ENCODE measurements around the gene KIF5B. TPM values are rescaled to one million over a fixed set of nuclear protein-coding genes. Genes with fewer than 3 reads are reported as not detected.

KIF5B gene
- total and polyA plus RNA-seq, 2 of the 8 experiments (the other 6 are each of a cell fraction or from before 2014, with no cell fraction given), result 9.8 to 68.4 TPM

DNA sequence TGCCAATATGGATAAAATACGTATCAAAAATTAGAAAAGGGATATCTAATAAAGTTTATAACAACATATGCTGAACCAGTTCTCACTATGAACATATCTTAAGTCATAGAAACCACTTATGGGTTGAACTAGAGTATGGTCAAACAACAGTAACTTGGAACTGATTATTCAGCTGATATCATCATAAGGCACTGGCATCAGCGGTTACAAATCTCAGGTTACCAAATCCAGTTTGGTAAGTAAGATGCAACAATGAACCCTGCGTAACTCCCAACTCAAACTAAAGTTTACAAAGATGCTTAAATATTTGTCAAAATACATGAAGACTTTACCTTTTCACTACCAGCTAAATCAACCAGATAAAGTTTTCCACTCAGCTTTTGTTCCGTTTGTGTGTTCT, 19.3 kb downstream of the KIF5B start:
- Histone ChIP-seq H2AK5ac (ENCODE audit: low read depth, low read length) (no peak overlapping the region), H2BK120ac (replicated peaks; ENCODE audit: low read depth, low read length) (no peak overlapping the region), H3K79me2 (ENCODE audit: control insufficient read depth in 1 of 2, insufficient read depth in 2 of 2, low read length in 2 of 2) (peaks cover 0 to 42% of the 10 kb centered on the region in 2 experiments; a peak in 2 of 4 replicates), H3K4me3 (ENCODE audit: extremely low read depth in 1 of 4, insufficient read depth in 2 of 4, low read depth in 3 of 4, low read length in 4 of 4) (no peak overlapping the region), H3K9ac (replicated peaks in 1 of 4; ENCODE audit: extremely low read depth in 1 of 4, low read depth in 3 of 4, low read length in 3 of 4) (no peak overlapping the region), H4K5ac (ENCODE audit: insufficient read length, low read depth, low read length) (no peak overlapping the region), H2BK5ac (ENCODE audit: low read depth, low read length) (no peak overlapping the region), H3K36me3 (ENCODE audit: control insufficient read depth in 2 of 4, insufficient read depth in 4 of 4, low read length in 3 of 4) (peaks cover 13 to 85% (median 48%) of the 10 kb centered on the region in 4 experiments), H4K20me1 (replicated peaks in 1 of 2; ENCODE audit: control insufficient read depth in 1 of 2, insufficient read depth in 2 of 2, low read length in 2 of 2) (peaks cover 2 to 4% of the 10 kb centered on the region in 2 experiments), H2BK20ac (ENCODE audit: low read length) (no peak overlapping the region), H3K4me1 (replicated peaks in 1 of 4; ENCODE audit: control insufficient read depth in 3 of 4, insufficient read depth in 4 of 4, low read length in 3 of 4) (no peaks in the 10 kb centered on the region), H3K27ac (ENCODE audit: low read depth, low read length) (no peak overlapping the region), H3K56ac (replicated peaks; ENCODE audit: insufficient read length, low read depth, low read length) (no peak overlapping the region), H3K18ac (ENCODE audit: extremely low read depth, low read length) (no peak overlapping the region), H2AFZ (ENCODE audit: low read length) (no peak overlapping the region), H2BK15ac (ENCODE audit: low read length) (no peak overlapping the region), H3K27me3 (replicated peaks in 1 of 4; ENCODE audit: control insufficient read depth in 3 of 4, extremely low read depth in 1 of 4, insufficient read depth in 3 of 4, low read length in 3 of 4) (no peaks in the 10 kb centered on the region), H3K9me3 (ENCODE audit: insufficient read depth in 2 of 2, low read depth in 1 of 2, low read length in 1 of 2) (no peaks in the 10 kb centered on the region), H3K14ac (ENCODE audit: insufficient read length) (no peak overlapping the region), H2BK12ac (ENCODE audit: low read depth, low read length) (no peak overlapping the region), H3K4me2 (ENCODE audit: insufficient read depth in 1 of 2, low read depth in 2 of 2, low read length in 2 of 2) (no peak overlapping the region), H3K23me2 (ENCODE audit: low read depth, low read length) (no peaks in the 10 kb centered on the region), H4K8ac (ENCODE audit: extremely low read depth, insufficient read depth, low read length) (no peak overlapping the region), H3K4ac (replicated peaks; ENCODE audit: insufficient read length, low read depth, low read length) (no peak overlapping the region), H4K91ac (replicated peaks; ENCODE audit: insufficient read length, low read length) (no peak overlapping the region), H3K23ac (ENCODE audit: insufficient read length) (no peak overlapping the region), H3K79me1 (ENCODE audit: low read depth, low read length) (no peaks in the 10 kb centered on the region)
- DNase-seq (ENCODE audit: low read depth in 1 of 2, low spot score in 2 of 2) (no peak), FAIRE-seq (no peak)
- CTCF ChIA-PET (ENCODE audit: partially characterized antibody), result interaction anchor here (1.1 kb wide), 1 partner anchor 133 kb away, joined by 5 read pairs; no protein-coding TSS in a partner anchor
- POLR2A ChIA-PET (ENCODE audit: partially characterized antibody), result no interaction called here
- WGBS, 2 experiments (ENCODE audit: extremely low coverage in 1 of 2, insufficient coverage in 1 of 2, insufficient read length in 1 of 2, insufficient replicate concordance in 2 of 2, low coverage in 1 of 2, low lambda C conversion rate in 2 of 2, missing lambda C conversion rate in 1 of 2), result 98% methylated on average over 4 of the region's 4 CpGs; no CpG with 5 or more reads in 1 of the 2 experiments
- TF ChIP-seq CTCF (IDR thresholded peaks at IDR 0.05; ENCODE audit: control extremely low read depth in 1 of 3, insufficient read depth in 1 of 3, low read depth in 1 of 3, low read length in 3 of 3) (no peak), RBBP5 (IDR thresholded peaks at IDR 0.05; ENCODE audit: borderline replicate concordance, low read depth, low read length) (no peak), EGR1 (IDR thresholded peaks at IDR 0.05; ENCODE audit: borderline replicate concordance, low read depth, low read length) (no peak), TCF12 (IDR thresholded peaks at IDR 0.05; ENCODE audit: low read depth, low read length) (no peak), POU5F1 (IDR thresholded peaks at IDR 0.05; ENCODE audit: low read depth, low read length) (no peak), CTBP2 (IDR thresholded peaks at IDR 0.05; ENCODE audit: borderline replicate concordance, insufficient read depth, insufficient read length, low read length) (no peak), SAP30 (IDR thresholded peaks at IDR 0.05; ENCODE audit: insufficient read depth, insufficient replicate concordance, low read length) (no peak)
- TF ChIP-seq, protein P1, sequence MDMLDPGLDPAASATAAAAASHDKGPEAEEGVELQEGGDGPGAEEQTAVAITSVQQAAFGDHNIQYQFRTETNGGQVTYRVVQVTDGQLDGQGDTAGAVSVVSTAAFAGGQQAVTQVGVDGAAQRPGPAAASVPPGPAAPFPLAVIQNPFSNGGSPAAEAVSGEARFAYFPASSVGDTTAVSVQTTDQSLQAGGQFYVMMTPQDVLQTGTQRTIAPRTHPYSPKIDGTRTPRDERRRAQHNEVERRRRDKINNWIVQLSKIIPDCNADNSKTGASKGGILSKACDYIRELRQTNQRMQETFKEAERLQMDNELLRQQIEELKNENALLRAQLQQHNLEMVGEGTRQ (IDR thresholded peaks at IDR 0.05; ENCODE audit: low read length), result no peak
